Liver (tissue), 9 donors: ENCODE measurements around the gene POU6F2. TPM values are rescaled to one million over a fixed set of nuclear protein-coding genes. Genes with fewer than 3 reads are reported as not detected.

Experiments used
- DNase-seq: peaks from one replicate; pipeline ENCODE4 v3.0.0-alpha.2; 2017; ENCODE audit warnings: low spot score
- H3K27ac ChIP-seq, 2 donors: one replicate each; pipeline ENCODE4 v1.7.0; 2013; ENCODE audit warnings: inconsistent platforms in 2 of 2, low read length in 2 of 2, control low read depth in 1 of 2, low read depth in 1 of 2, mild to moderate bottlenecking in 1 of 2
- H3K27me3 ChIP-seq, 4 donors: one replicate each; pipeline versions ENCODE4 v1.6.1 to v1.7.0; 2013; ENCODE audit warnings: low read length in 3 of 4, inconsistent platforms in 1 of 4, mild to moderate bottlenecking in 1 of 4, moderate library complexity in 1 of 4; ENCODE audit not compliant: control insufficient read depth in 4 of 4, insufficient read depth in 4 of 4
- H3K36me3 ChIP-seq, 4 donors: one replicate each; pipeline versions ENCODE4 v1.6.1 to v1.7.0; 2013; ENCODE audit warnings: low read length in 3 of 4, mild to moderate bottlenecking in 3 of 4, low read depth in 1 of 4, moderate library complexity in 1 of 4; ENCODE audit not compliant: control insufficient read depth in 4 of 4, insufficient read depth in 3 of 4
- H3K4me1 ChIP-seq, 4 donors: one replicate each; pipeline versions ENCODE4 v1.6.1 to v1.7.0; 2013; ENCODE audit warnings: low read length in 3 of 4, mild to moderate bottlenecking in 3 of 4, moderate library complexity in 1 of 4; ENCODE audit not compliant: control insufficient read depth in 4 of 4, insufficient read depth in 4 of 4
- H3K4me3 ChIP-seq, 3 donors: one replicate each; pipeline versions ENCODE4 v1.6.1 to v1.7.0; 2013; ENCODE audit warnings: low read length in 3 of 3, control low read depth in 1 of 3, low read depth in 1 of 3, mild to moderate bottlenecking in 1 of 3
- H3K9ac ChIP-seq, 2 donors: one replicate each; pipeline ENCODE4 v1.7.0; 2013; ENCODE audit warnings: low read length in 2 of 2, mild to moderate bottlenecking in 2 of 2, moderate library complexity in 2 of 2, control low read depth in 1 of 2, low read depth in 1 of 2
- H3K9me3 ChIP-seq, 4 donors: one replicate each; pipeline versions ENCODE4 v1.6.1 to v1.7.0; 2013; ENCODE audit warnings: low read length in 3 of 4; ENCODE audit not compliant: control insufficient read depth in 4 of 4
- CTCF ChIP-seq: fragments of 150-350 bp; IDR thresholded peaks from 2 replicates; pipeline ENCODE4 v1.5.1; 2017; ENCODE audit warnings: improper control_type of control experiment, low read depth, low read length; ENCODE audit not compliant: missing input control
- EGR1 ChIP-seq, 2 donors: IDR thresholded peaks; 2 replicates each; pipeline ENCODE4 v1.6.1; 2016 to 2018; ENCODE audit warnings: antibody characterized with exemption in 2 of 2, low read depth in 2 of 2
- FOXA2 ChIP-seq: IDR thresholded peaks from 2 replicates; pipeline ENCODE4 v1.6.1; 2016; ENCODE audit warnings: antibody characterized with exemption
- GABPA ChIP-seq, 2 donors: IDR thresholded peaks in 1 of 2; conservative IDR thresholded peaks in 1 of 2; 2 replicates each; pipeline ENCODE4 v1.6.1; 2016; ENCODE audit warnings: antibody characterized with exemption in 2 of 2, mild to moderate bottlenecking in 1 of 2, moderate library complexity in 1 of 2
- HNF4A ChIP-seq, 2 donors: conservative IDR thresholded peaks; 2 replicates each; pipeline ENCODE4 v1.6.1; 2016; ENCODE audit warnings: antibody characterized with exemption in 2 of 2, mild to moderate bottlenecking in 2 of 2
- HNF4G ChIP-seq: IDR thresholded peaks from 2 replicates; pipeline ENCODE4 v1.6.1; 2016; ENCODE audit warnings: antibody characterized with exemption
- JUND ChIP-seq, 2 donors: IDR thresholded peaks; 2 replicates each; pipeline ENCODE4 v1.6.1; 2016; ENCODE audit warnings: antibody characterized with exemption in 2 of 2
- NR2F2 ChIP-seq: IDR thresholded peaks from 2 replicates; pipeline ENCODE4 v1.6.1; 2016; ENCODE audit warnings: antibody characterized with exemption
- RAD21 ChIP-seq, 2 donors: IDR thresholded peaks; 2 replicates each; pipeline ENCODE4 v1.6.1; 2016; ENCODE audit warnings: antibody characterized with exemption in 2 of 2, mild to moderate bottlenecking in 2 of 2
- REST ChIP-seq: IDR thresholded peaks from 2 replicates; pipeline ENCODE4 v1.6.1; 2016; ENCODE audit warnings: antibody characterized with exemption, mild to moderate bottlenecking
- RXRA ChIP-seq, 2 donors: IDR thresholded peaks; 2 replicates each; pipeline ENCODE4 v1.6.1; 2017 to 2018; ENCODE audit warnings: antibody characterized with exemption in 2 of 2, mild to moderate bottlenecking in 1 of 2
- SP1 ChIP-seq: IDR thresholded peaks from 2 replicates; pipeline ENCODE4 v1.6.1; 2018; ENCODE audit warnings: antibody characterized with exemption, mild to moderate bottlenecking
- TAF1 ChIP-seq: conservative IDR thresholded peaks from 2 replicates; pipeline ENCODE4 v1.6.1; 2016; ENCODE audit warnings: antibody characterized with exemption, mild to moderate bottlenecking
- WGBS: extraction: QIAGEN DNeasy Blood & Tissue Kit; methylation state at CpG from one replicate; pipeline ENCODE4 v1.1.7; 2013; 5-methylcytosine and 5-hydroxymethylcytosine counted together
- polyA plus RNA-seq, 2 donors: library from polyadenylated mRNA; stranded (reverse) in 1 of 2; unstranded in 1 of 2; fragments of 200-250 nt in 1 of 2; fragments of >200 nt in 1 of 2; fragmentation: Nextera tagmentation in 1 of 2; extraction: Ambion mirVana in 1 of 2; gene quantifications; one replicate each; pipeline versions ENCODE4 v1.2.1 to v1.2.3, GENCODE V29; 2013 to 2015
- total RNA-seq, 2 donors: library from RNA; depleted of rRNA; stranded (reverse); fragments of >200 nt; gene quantifications; one replicate each; pipeline ENCODE4 v1.2.3, GENCODE V29; 2014
- TF ChIP-seq, protein P1 (sequence below): IDR thresholded peaks from 2 replicates; pipeline ENCODE4 v1.6.1; 2016; ENCODE audit warnings: antibody characterized with exemption
- TF ChIP-seq, protein P2 (sequence below): IDR thresholded peaks from 2 replicates; pipeline ENCODE4 v1.6.1; 2016; ENCODE audit warnings: antibody characterized with exemption
- TF ChIP-seq, protein P3 (sequence below): IDR thresholded peaks from 2 replicates; pipeline ENCODE4 v1.6.1; 2016; ENCODE audit warnings: antibody characterized with exemption
- donor health status: healthy.
- donor health status: healthy.
- donor health status: healthy.
- donor health status: healthy.
- donor health status: healthy.

POU6F2 gene
- total and polyA plus RNA-seq, 4 donors, result under 0.01 to 0.24 (median 0.08) TPM; not detected in 1

DNA sequence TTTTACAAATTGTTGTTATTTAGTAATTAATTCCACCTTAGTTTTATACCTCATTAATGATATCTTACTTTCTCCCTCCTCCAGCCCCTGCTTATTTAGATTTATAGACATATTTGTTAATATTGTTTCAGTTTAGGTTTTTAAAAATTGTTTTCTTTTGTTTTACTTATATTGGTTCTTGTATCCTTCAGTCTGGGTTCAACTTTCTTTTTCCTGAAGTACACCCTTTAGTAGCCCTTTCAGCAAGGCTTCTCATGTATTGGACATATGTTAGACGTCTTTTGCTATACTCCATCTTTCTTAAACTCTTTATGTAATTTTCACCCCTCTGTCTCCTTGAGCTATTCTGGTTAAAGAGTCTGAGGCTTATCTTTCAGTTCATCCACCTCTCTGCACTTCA lies 12.8 kb upstream of the POU6F2 start:
- no peak overlapping the region for H3K4me3 ChIP-seq
- DNase-seq, result no peak
- no peaks in the 10 kb centered on the region for H3K9me3 ChIP-seq
- TF ChIP-seq CTCF (no peak), NR2F2 (no peak), REST (no peak)
- TF ChIP-seq, protein P1, sequence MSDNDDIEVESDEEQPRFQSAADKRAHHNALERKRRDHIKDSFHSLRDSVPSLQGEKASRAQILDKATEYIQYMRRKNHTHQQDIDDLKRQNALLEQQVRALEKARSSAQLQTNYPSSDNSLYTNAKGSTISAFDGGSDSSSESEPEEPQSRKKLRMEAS, result no peak
- no peak overlapping the region for H3K27ac ChIP-seq
- H3K27me3 ChIP-seq, result no peaks in the 10 kb centered on the region
- no peaks in the 10 kb centered on the region for H3K4me1 ChIP-seq
- H3K36me3 ChIP-seq, result no peaks in the 10 kb centered on the region
- H3K9ac ChIP-seq, result no peak overlapping the region
- WGBS, result 53% methylated on average over 1 of the region's 1 CpG

GRCh38 chr7:38973760-38974159 lies 3.9 kb upstream of the POU6F2 start:
- no peak for DNase-seq
- no peaks in the 10 kb centered on the region for H3K9me3 ChIP-seq
- H3K36me3 ChIP-seq, result no peaks in the 10 kb centered on the region
- H3K27me3 ChIP-seq, result peaks cover 0 to 3% (median under 1%) of the 10 kb centered on the region in 4 donors
- peaks cover 0 to 11% (median 0%) of the 10 kb centered on the region in 4 donors for H3K4me1 ChIP-seq
- no peak overlapping the region for H3K9ac ChIP-seq
- no peak overlapping the region for H3K27ac ChIP-seq
- no peak overlapping the region for H3K4me3 ChIP-seq
- TF ChIP-seq RAD21 (IDR thresholded peaks at IDR 0.05), result no peak
- TF ChIP-seq GABPA (IDR thresholded peaks at IDR 0.05 in 1 of 2, conservative IDR thresholded peaks at IDR 0.05 in 1 of 2), result no peak
- TF ChIP-seq, protein P2, sequence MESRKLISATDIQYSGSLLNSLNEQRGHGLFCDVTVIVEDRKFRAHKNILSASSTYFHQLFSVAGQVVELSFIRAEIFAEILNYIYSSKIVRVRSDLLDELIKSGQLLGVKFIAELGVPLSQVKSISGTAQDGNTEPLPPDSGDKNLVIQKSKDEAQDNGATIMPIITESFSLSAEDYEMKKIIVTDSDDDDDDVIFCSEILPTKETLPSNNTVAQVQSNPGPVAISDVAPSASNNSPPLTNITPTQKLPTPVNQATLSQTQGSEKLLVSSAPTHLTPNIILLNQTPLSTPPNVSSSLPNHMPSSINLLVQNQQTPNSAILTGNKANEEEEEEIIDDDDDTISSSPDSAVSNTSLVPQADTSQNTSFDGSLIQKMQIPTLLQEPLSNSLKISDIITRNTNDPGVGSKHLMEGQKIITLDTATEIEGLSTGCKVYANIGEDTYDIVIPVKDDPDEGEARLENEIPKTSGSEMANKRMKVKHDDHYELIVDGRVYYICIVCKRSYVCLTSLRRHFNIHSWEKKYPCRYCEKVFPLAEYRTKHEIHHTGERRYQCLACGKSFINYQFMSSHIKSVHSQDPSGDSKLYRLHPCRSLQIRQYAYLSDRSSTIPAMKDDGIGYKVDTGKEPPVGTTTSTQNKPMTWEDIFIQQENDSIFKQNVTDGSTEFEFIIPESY, result no peak
- TF ChIP-seq, protein P3, sequence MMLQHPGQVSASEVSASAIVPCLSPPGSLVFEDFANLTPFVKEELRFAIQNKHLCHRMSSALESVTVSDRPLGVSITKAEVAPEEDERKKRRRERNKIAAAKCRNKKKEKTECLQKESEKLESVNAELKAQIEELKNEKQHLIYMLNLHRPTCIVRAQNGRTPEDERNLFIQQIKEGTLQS, result no peak
- 60% methylated on average over 4 of the region's 4 CpGs for WGBS

GRCh38 chr7:38975944-38976392 lies 1.7 kb upstream of the POU6F2 start:
- H3K27me3 ChIP-seq, result peaks cover 0 to 3% (median under 1%) of the 10 kb centered on the region in 4 donors
- no peaks in the 10 kb centered on the region for H3K9me3 ChIP-seq
- no peak overlapping the region for H3K27ac ChIP-seq
- DNase-seq, result no peak
- peaks cover 0 to 12% (median 0%) of the 10 kb centered on the region in 4 donors for H3K4me1 ChIP-seq
- H3K4me3 ChIP-seq, result peak overlapping the region in 2 of 3 donors; percentile 47 to 60
- no peaks in the 10 kb centered on the region for H3K36me3 ChIP-seq
- TF ChIP-seq HNF4A (conservative IDR thresholded peaks at IDR 0.05) (no peak), NR2F2 (no peak), TAF1 (no peak), FOXA2 (no peak), REST (no peak), SP1 (no peak), EGR1 (IDR thresholded peaks at IDR 0.05; ENCODE audit: low read depth in 2 of 2) (no peak), RXRA (IDR thresholded peaks at IDR 0.05) (no peak), JUND (IDR thresholded peaks at IDR 0.05) (no peak), HNF4G (no peak)
- TF ChIP-seq, protein P1, result no peak
- 4% methylated on average over 38 of the region's 38 CpGs for WGBS
- H3K9ac ChIP-seq, result no peak overlapping the region
